ENCODE results near the gene NELL1.
"Not testable (repeated sequence)": the region's sequence is repeated elsewhere in the genome, so short reads cannot be mapped to it uniquely, and the experiment has no call there.

The NELL1 gene

GRCh38 chr11:21121991-21122390 lies 452.6 kb downstream of the NELL1 start:
- FAIRE-seq, result no peak
- TF ChIP-seq CTCF (IDR thresholded peaks at IDR 0.05; ENCODE audit: insufficient read depth, missing control alignments), result no peak

GRCh38 chr11:21122523-21122922 lies 453.1 kb downstream of the NELL1 start:
- DNase-seq (ENCODE audit: insufficient read length, low spot score) (no peak), FAIRE-seq (no peak)
- TF ChIP-seq CTCF (IDR thresholded peaks at IDR 0.05; ENCODE audit: insufficient read depth, missing control alignments), result no peak

More at GRCh38 chr11:21121991-21122390, 452.6 kb downstream of the NELL1 start:
- DNase-seq (ENCODE audit: insufficient read length, low spot score), result no peak

- DNase-seq (ENCODE audit: insufficient read length, low spot score) (no peak), FAIRE-seq (no peak)
- TF ChIP-seq CTCF (IDR thresholded peaks at IDR 0.05; ENCODE audit: insufficient read depth, missing control alignments), result no peak
Measured at GRCh38 chr11:21132146-21132720, 462.8 kb downstream of the NELL1 start.

GRCh38 chr11:21133244-21133643 lies 463.9 kb downstream of the NELL1 start:
- no peak for TF ChIP-seq CTCF (IDR thresholded peaks at IDR 0.05; ENCODE audit: insufficient read depth, missing control alignments)
- DNase-seq (ENCODE audit: insufficient read length, low spot score), result no peak
- FAIRE-seq, result no peak

GRCh38 chr11:21133722-21134121 lies 464.3 kb downstream of the NELL1 start:
- TF ChIP-seq CTCF (IDR thresholded peaks at IDR 0.05; ENCODE audit: insufficient read depth, missing control alignments), result no peak
- FAIRE-seq (no peak), DNase-seq (ENCODE audit: insufficient read length, low spot score) (no peak)

- DNase-seq (ENCODE audit: insufficient read length, low spot score), result no peak
- FAIRE-seq, result no peak
- TF ChIP-seq CTCF (IDR thresholded peaks at IDR 0.05; ENCODE audit: insufficient read depth, missing control alignments), result no peak
Measured at GRCh38 chr11:21137803-21138202, 468.4 kb downstream of the NELL1 start.

- DNase-seq (ENCODE audit: insufficient read length, low spot score); FAIRE-seq: not testable (repeated sequence)
Measured at GRCh38 chr11:21141557-21141956, 472.2 kb downstream of the NELL1 start.

- peak; percentile 36 for TF ChIP-seq CTCF (IDR thresholded peaks at IDR 0.05; ENCODE audit: insufficient read depth, missing control alignments)
- DNase-seq (ENCODE audit: insufficient read length, low spot score), result no peak
- FAIRE-seq, result no peak
Measured at GRCh38 chr11:21142007-21142406, 472.6 kb downstream of the NELL1 start.

All from D721Med (cell line).